ENCODE measurements around the gene SERPINB7. TPM values are rescaled to one million over a fixed set of nuclear protein-coding genes. Genes with fewer than 3 reads are reported as not detected.

SERPINB7 gene
- total and polyA plus RNA-seq, 2 of the 8 experiments (the other 6 are each of a cell fraction or from before 2014, with no cell fraction given): not detected

- no peaks in the 10 kb centered on the region for H4K20me1 ChIP-seq (replicated peaks in 1 of 2; ENCODE audit: control insufficient read depth in 1 of 2, insufficient read depth in 2 of 2, low read length in 2 of 2)
- no peak overlapping the region for H2AK5ac ChIP-seq (ENCODE audit: low read depth, low read length)
- H2BK5ac ChIP-seq (ENCODE audit: low read depth, low read length): no peak overlapping the region
- H3K14ac ChIP-seq (ENCODE audit: insufficient read length): no peak overlapping the region
- DNase-seq (ENCODE audit: low read depth in 1 of 2, low spot score in 2 of 2) (no peak), FAIRE-seq (no peak)
- POLR2A ChIA-PET (ENCODE audit: partially characterized antibody): no interaction called here
- H3K9ac ChIP-seq (replicated peaks in 1 of 4; ENCODE audit: extremely low read depth in 1 of 4, low read depth in 3 of 4, low read length in 3 of 4): no peak overlapping the region
- H2BK20ac ChIP-seq (ENCODE audit: low read length): no peak overlapping the region
- H3K4ac ChIP-seq (replicated peaks; ENCODE audit: insufficient read length, low read depth, low read length): no peak overlapping the region
- no peak overlapping the region for H2AFZ ChIP-seq (ENCODE audit: low read length)
- H3K79me2 ChIP-seq (ENCODE audit: control insufficient read depth in 1 of 2, insufficient read depth in 2 of 2, low read length in 2 of 2): no peaks in the 10 kb centered on the region
- H2BK15ac ChIP-seq (ENCODE audit: low read length): no peak overlapping the region
- no peak overlapping the region for H4K5ac ChIP-seq (ENCODE audit: insufficient read length, low read depth, low read length)
- H3K23me2 ChIP-seq (ENCODE audit: low read depth, low read length): no peaks in the 10 kb centered on the region
- H4K8ac ChIP-seq (ENCODE audit: extremely low read depth, insufficient read depth, low read length): no peak overlapping the region
- no peak overlapping the region for H3K56ac ChIP-seq (replicated peaks; ENCODE audit: insufficient read length, low read depth, low read length)
- H3K4me3 ChIP-seq (ENCODE audit: extremely low read depth in 1 of 4, insufficient read depth in 2 of 4, low read depth in 3 of 4, low read length in 4 of 4): no peak overlapping the region
- H2BK120ac ChIP-seq (replicated peaks; ENCODE audit: low read depth, low read length): no peak overlapping the region
- no peaks in the 10 kb centered on the region for H3K36me3 ChIP-seq (ENCODE audit: control insufficient read depth in 2 of 4, insufficient read depth in 4 of 4, low read length in 3 of 4)
- H3K18ac ChIP-seq (ENCODE audit: extremely low read depth, low read length): no peak overlapping the region
- H3K4me1 ChIP-seq (replicated peaks in 1 of 4; ENCODE audit: control insufficient read depth in 3 of 4, insufficient read depth in 4 of 4, low read length in 3 of 4): no peaks in the 10 kb centered on the region
- no peaks in the 10 kb centered on the region for H3K79me1 ChIP-seq (ENCODE audit: low read depth, low read length)
- H4K91ac ChIP-seq (replicated peaks; ENCODE audit: insufficient read length, low read length): no peak overlapping the region
- H3K27me3 ChIP-seq (replicated peaks in 1 of 4; ENCODE audit: control insufficient read depth in 3 of 4, extremely low read depth in 1 of 4, insufficient read depth in 3 of 4, low read length in 3 of 4): no peaks in the 10 kb centered on the region
- H3K27ac ChIP-seq (ENCODE audit: low read depth, low read length): no peak overlapping the region
- CTCF ChIA-PET (ENCODE audit: partially characterized antibody): interaction anchor here (1.6 kb wide), 1 partner anchor 21 kb away, joined by 3 read pairs; no protein-coding TSS in a partner anchor
- H3K23ac ChIP-seq (ENCODE audit: insufficient read length): no peak overlapping the region
- whole genome bisulfite sequencing, 2 experiments (ENCODE audit: extremely low coverage in 1 of 2, insufficient coverage in 1 of 2, insufficient read length in 1 of 2, insufficient replicate concordance in 2 of 2, low coverage in 1 of 2, low lambda C conversion rate in 2 of 2, missing lambda C conversion rate in 1 of 2): 84% methylated on average over 1 of the region's 1 CpG; no CpG with 5 or more reads in 1 of the 2 experiments
- H2BK12ac ChIP-seq (ENCODE audit: low read depth, low read length): no peak overlapping the region
- H3K9me3 ChIP-seq (ENCODE audit: insufficient read depth in 2 of 2, low read depth in 1 of 2, low read length in 1 of 2): peaks cover 7 to 16% of the 10 kb centered on the region in 2 experiments
- H3K4me2 ChIP-seq (ENCODE audit: insufficient read depth in 1 of 2, low read depth in 2 of 2, low read length in 2 of 2): no peak overlapping the region
- TF ChIP-seq CHD1 (IDR thresholded peaks at IDR 0.05; ENCODE audit: low read depth, low read length) (no peak), ZNF274 (IDR thresholded peaks at IDR 0.05; ENCODE audit: borderline replicate concordance, extremely low read depth, low read length) (no peak), TAF1 (IDR thresholded peaks at IDR 0.05; ENCODE audit: low read depth, low read length) (no peak), POU5F1 (IDR thresholded peaks at IDR 0.05; ENCODE audit: low read depth, low read length) (no peak), SRF (IDR thresholded peaks at IDR 0.05; ENCODE audit: low read depth, low read length) (no peak), BACH1 (IDR thresholded peaks at IDR 0.05; ENCODE audit: low read length) (no peak), SIX5 (IDR thresholded peaks at IDR 0.05; ENCODE audit: low read depth, low read length) (no peak), SUZ12 (IDR thresholded peaks at IDR 0.05; ENCODE audit: low read length) (no peak), MAFK (IDR thresholded peaks at IDR 0.05; ENCODE audit: low read depth, low read length) (no peak), SP4 (IDR thresholded peaks at IDR 0.05; ENCODE audit: low read length) (no peak), TEAD4 (IDR thresholded peaks at IDR 0.05; ENCODE audit: low read depth, low read length) (no peak), EP300 (IDR thresholded peaks at IDR 0.05; ENCODE audit: borderline replicate concordance in 1 of 2, low read depth in 2 of 2, low read length in 2 of 2) (no peak), CBX5 (IDR thresholded peaks at IDR 0.05; ENCODE audit: low read depth, low read length) (no peak), ATF2 (IDR thresholded peaks at IDR 0.05; ENCODE audit: low read length) (no peak), YY1 (IDR thresholded peaks at IDR 0.05; ENCODE audit: low read depth, low read length) (no peak)
Measured at GRCh38 chr18:63762518-63762917, 12.7 kb upstream of the SERPINB7 start.

All from H1 (cell line).